Trophoblast cell (in vitro differentiated cells and primary cell): ENCODE data around the gene PDLIM5. TPM values are rescaled to one million over a fixed set of nuclear protein-coding genes. Genes with fewer than 3 reads are reported as not detected.
"Not testable (repeated sequence)": the region's sequence is repeated elsewhere in the genome, so short reads cannot be mapped to it uniquely, and the experiment has no call there.

ENCODE experiments used
- DNase-seq, 2 donors: peaks; one replicate each; pipeline ENCODE4 v3.0.0-alpha.2; 2016
- H2AFZ ChIP-seq: 2 replicates; pipeline ENCODE4 v1.6.1; 2013; ENCODE audit warnings: low read length, moderate library complexity, mild to moderate bottlenecking; ENCODE audit not compliant: insufficient read depth, poor library complexity
- H2AK5ac ChIP-seq: 2 replicates; pipeline ENCODE4 v1.6.1; 2013; ENCODE audit warnings: mild to moderate bottlenecking, low read length
- H2BK120ac ChIP-seq: 2 replicates; pipeline ENCODE4 v1.6.1; 2013; ENCODE audit warnings: low read length, mild to moderate bottlenecking, moderate library complexity; ENCODE audit not compliant: insufficient read depth, poor library complexity
- H2BK12ac ChIP-seq: 2 replicates; pipeline ENCODE4 v1.6.1; 2013; ENCODE audit warnings: mild to moderate bottlenecking, low read length, moderate library complexity
- H2BK5ac ChIP-seq: 2 replicates; pipeline ENCODE4 v1.6.1; 2013; ENCODE audit warnings: low read length, low read depth, moderate library complexity, mild to moderate bottlenecking; ENCODE audit not compliant: poor library complexity
- H3K14ac ChIP-seq: 2 replicates; pipeline ENCODE4 v1.6.1; 2013; ENCODE audit warnings: mild to moderate bottlenecking, low read length
- H3K18ac ChIP-seq: 2 replicates; pipeline ENCODE4 v1.6.1; 2013; ENCODE audit warnings: mild to moderate bottlenecking, low read length
- H3K23ac ChIP-seq: 2 replicates; pipeline ENCODE4 v1.6.1; 2013; ENCODE audit warnings: low read length
- H3K27ac ChIP-seq: 2 replicates; pipeline ENCODE4 v1.5.1; 2013; ENCODE audit warnings: low read depth, mild to moderate bottlenecking, inconsistent platforms, low read length, moderate library complexity
- H3K27me3 ChIP-seq: 2 replicates; pipeline ENCODE4 v1.6.1; 2013; ENCODE audit warnings: inconsistent platforms, mild to moderate bottlenecking, low read length, moderate library complexity; ENCODE audit not compliant: insufficient read depth
- H3K36me3 ChIP-seq, 2 experiments: 1 replicate in 1 of 2; 2 replicates in 1 of 2; pipeline ENCODE4 v1.6.1; 2013; ENCODE audit warnings: low read length in 2 of 2, mild to moderate bottlenecking in 2 of 2, moderate library complexity in 1 of 2; ENCODE audit not compliant: insufficient read depth in 2 of 2, control insufficient read depth in 1 of 2
- H3K4ac ChIP-seq: 2 replicates; pipeline ENCODE4 v1.6.1; 2013; ENCODE audit warnings: low read depth, mild to moderate bottlenecking, low read length, moderate library complexity
- H3K4me1 ChIP-seq, 2 experiments: 1 replicate in 1 of 2; 2 replicates in 1 of 2; pipeline ENCODE4 v1.6.1; 2013; ENCODE audit warnings: low read length in 2 of 2, mild to moderate bottlenecking in 2 of 2, moderate library complexity in 1 of 2; ENCODE audit not compliant: insufficient read depth in 2 of 2, control insufficient read depth in 1 of 2
- H3K4me2 ChIP-seq: 2 replicates; pipeline ENCODE4 v1.6.1; 2013; ENCODE audit warnings: inconsistent platforms, mild to moderate bottlenecking, low read length, moderate library complexity
- H3K4me3 ChIP-seq: 2 replicates; pipeline ENCODE4 v1.5.1; 2013; ENCODE audit warnings: mild to moderate bottlenecking, low read depth, low read length, inconsistent platforms
- H3K79me1 ChIP-seq: one replicate; pipeline ENCODE4 v1.6.1; 2013; ENCODE audit warnings: low read length
- H3K79me2 ChIP-seq: 2 replicates; pipeline ENCODE4 v1.6.1; 2013; ENCODE audit warnings: low read length, mild to moderate bottlenecking; ENCODE audit not compliant: control insufficient read depth, insufficient read depth, poor library complexity
- H3K9ac ChIP-seq: 2 replicates; pipeline ENCODE4 v1.6.1; 2013; ENCODE audit warnings: mild to moderate bottlenecking, low read length
- H3K9me3 ChIP-seq: 2 replicates; pipeline ENCODE4 v1.6.1; 2013; ENCODE audit warnings: low read depth, mild to moderate bottlenecking, control low read depth, inconsistent platforms, low read length; ENCODE audit not compliant: insufficient read depth
- H4K12ac ChIP-seq: 2 replicates; pipeline ENCODE4 v1.6.1; 2013; ENCODE audit warnings: low read depth, mild to moderate bottlenecking, low read length, moderate library complexity
- H4K8ac ChIP-seq: 2 replicates; pipeline ENCODE4 v1.6.1; 2013; ENCODE audit warnings: low read depth, mild to moderate bottlenecking, low read length, moderate library complexity
- H4K91ac ChIP-seq: one replicate; pipeline ENCODE4 v1.6.1; 2013; ENCODE audit warnings: low read depth, mild to moderate bottlenecking, low read length, moderate library complexity
- WGBS: extraction: QIAGEN DNeasy Blood & Tissue Kit; methylation state at CpG from one replicate; pipeline ENCODE4 v1.1.7; 2013; ENCODE audit warnings: missing lambda C conversion rate; ENCODE audit not compliant: insufficient read length, insufficient coverage; ENCODE audit errors: extremely low coverage; 5-methylcytosine and 5-hydroxymethylcytosine counted together
- polyA plus RNA-seq: library from polyadenylated mRNA; stranded (reverse); fragments of 200-250 nt; gene quantifications from 2 replicates; pipeline ENCODE4 v1.2.3, GENCODE V29; 2013

PDLIM5 gene
- 59.1 and 59.8 TPM in 2 replicates for polyA plus RNA-seq

DNA sequence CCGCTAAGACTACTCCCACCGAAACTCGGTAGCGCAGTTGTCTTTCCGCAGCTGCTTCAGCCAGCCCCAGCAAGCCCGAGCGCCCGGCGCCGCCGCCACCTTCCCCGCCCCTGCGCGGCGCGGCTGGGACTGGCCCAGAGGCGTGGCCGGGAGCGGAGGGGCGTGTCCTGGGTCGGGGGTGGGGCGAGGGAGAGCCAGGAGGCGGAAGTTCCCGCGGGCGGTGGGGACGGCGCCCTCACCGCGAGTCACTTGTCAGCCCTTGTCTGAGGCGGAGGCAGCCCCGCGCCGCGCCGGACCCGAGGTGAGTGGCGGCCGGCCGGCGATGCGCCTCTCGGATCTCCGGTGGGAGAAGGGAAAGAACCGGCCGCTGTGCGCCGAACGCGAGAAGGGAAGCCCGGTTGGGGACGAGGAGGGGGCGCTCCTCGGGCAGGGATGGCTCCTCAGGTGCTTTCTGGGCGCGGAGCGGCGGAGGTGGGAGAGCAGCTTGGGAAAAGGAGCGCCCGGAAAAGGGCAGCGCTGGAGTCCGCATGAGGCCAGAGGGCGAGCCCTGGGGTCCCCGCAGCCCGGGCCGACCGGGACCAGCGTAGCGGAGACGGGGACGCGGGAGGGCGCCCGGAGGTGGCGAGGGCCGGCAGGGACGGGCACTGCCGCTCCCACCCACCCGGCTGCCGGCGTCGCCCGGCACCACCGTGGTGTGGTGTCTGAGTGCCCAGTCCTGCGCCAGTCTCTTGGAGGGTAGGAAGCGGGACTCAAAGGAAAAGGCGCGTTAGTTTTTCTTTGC lies at the start of gene PDLIM5:
TSS of gene PDLIM5 (plus strand) at position 248 of the 781 bp plus-strand sequence. CDS start 3,347 bp downstream, outside the sequence.
- H3K4me3 ChIP-seq, result peak within 1 kb of the TSS; percentile 87
- peaks cover 4% of the 10 kb centered on the region in 2 experiments for H3K36me3 ChIP-seq
- H2AFZ ChIP-seq, result peak within 1 kb of the TSS; percentile 61
- H4K91ac ChIP-seq, result peak within 1 kb of the TSS; percentile 67
- H3K27ac ChIP-seq, result peak within 1 kb of the TSS; percentile 66
- H3K4me1 ChIP-seq, result no peaks in the 10 kb centered on the region
- H2AK5ac ChIP-seq, result peak within 1 kb of the TSS; percentile 50
- H3K23ac ChIP-seq, result no peak within 1 kb of the TSS
- peak within 1 kb of the TSS; percentile 18 for H3K4ac ChIP-seq
- peak within 1 kb of the TSS; percentile 80 for H2BK120ac ChIP-seq
- peak within 1 kb of the TSS; percentile 44 for H2BK5ac ChIP-seq
- H3K9ac ChIP-seq, result peak within 1 kb of the TSS; percentile 77
- peak within 1 kb of the TSS; percentile 69 for H4K8ac ChIP-seq
- H4K12ac ChIP-seq, result peak within 1 kb of the TSS; percentile 68
- DNase-seq, result peak; percentile 90 to 94
- peaks cover 5% of the 10 kb centered on the region for H3K79me2 ChIP-seq
- peak within 1 kb of the TSS; percentile 81 for H3K18ac ChIP-seq
- no peak within 1 kb of the TSS for H2BK12ac ChIP-seq
- H3K9me3 ChIP-seq, result no peaks in the 10 kb centered on the region
- no peaks in the 10 kb centered on the region for H3K27me3 ChIP-seq
- H3K79me1 ChIP-seq, result peaks cover 7% of the 10 kb centered on the region
- no CpG with 5 or more reads among the region's 88 CpGs for WGBS
- H3K4me2 ChIP-seq, result peak within 1 kb of the TSS; percentile 80
- peak within 1 kb of the TSS; percentile 91 for H3K14ac ChIP-seq

- H3K9me3 ChIP-seq, H2AFZ ChIP-seq, H3K9ac ChIP-seq, H3K27ac ChIP-seq, H2BK5ac ChIP-seq, H3K4ac ChIP-seq, H2BK120ac ChIP-seq, H3K18ac ChIP-seq, H3K79me1 ChIP-seq, H2BK12ac ChIP-seq, H4K91ac ChIP-seq, H3K14ac ChIP-seq, DNase-seq, H3K79me2 ChIP-seq, H3K36me3 ChIP-seq, H3K4me1 ChIP-seq, H4K12ac ChIP-seq, H3K4me2 ChIP-seq, H3K23ac ChIP-seq, H3K4me3 ChIP-seq, H3K27me3 ChIP-seq, H2AK5ac ChIP-seq, H4K8ac ChIP-seq: not testable (repeated sequence)
- WGBS, result no CpG with 5 or more reads among the region's 4 CpGs
Measured at GRCh38 chr4:94402439-94402838, 49.3 kb upstream of the PDLIM5 start.

GRCh38 chr4:94403751-94404150 lies 48.0 kb upstream of the PDLIM5 start:
- H3K14ac ChIP-seq, result no peak overlapping the region
- no peak overlapping the region for H3K4me3 ChIP-seq
- H4K12ac ChIP-seq, result no peak overlapping the region
- H2BK12ac ChIP-seq, result no peak overlapping the region
- H3K18ac ChIP-seq, result no peak overlapping the region
- peak overlapping the region; percentile 90 for H3K23ac ChIP-seq
- H2BK5ac ChIP-seq, result no peak overlapping the region
- peaks cover 0 to 2% of the 10 kb centered on the region in 2 experiments for H3K4me1 ChIP-seq
- H3K79me2 ChIP-seq, result no peaks in the 10 kb centered on the region
- H3K27me3 ChIP-seq, result no peaks in the 10 kb centered on the region
- no peak overlapping the region for H3K9ac ChIP-seq
- no peak overlapping the region for H2BK120ac ChIP-seq
- H3K4ac ChIP-seq, result no peak overlapping the region
- H4K8ac ChIP-seq, result no peak overlapping the region
- no peak overlapping the region for H2AFZ ChIP-seq
- no peak overlapping the region for H3K4me2 ChIP-seq
- no peak overlapping the region for H3K27ac ChIP-seq
- DNase-seq, result no peak
- no peaks in the 10 kb centered on the region for H3K79me1 ChIP-seq
- H4K91ac ChIP-seq, result no peak overlapping the region
- no peaks in the 10 kb centered on the region for H3K36me3 ChIP-seq
- H2AK5ac ChIP-seq, result no peak overlapping the region
- no peaks in the 10 kb centered on the region for H3K9me3 ChIP-seq

DNA sequence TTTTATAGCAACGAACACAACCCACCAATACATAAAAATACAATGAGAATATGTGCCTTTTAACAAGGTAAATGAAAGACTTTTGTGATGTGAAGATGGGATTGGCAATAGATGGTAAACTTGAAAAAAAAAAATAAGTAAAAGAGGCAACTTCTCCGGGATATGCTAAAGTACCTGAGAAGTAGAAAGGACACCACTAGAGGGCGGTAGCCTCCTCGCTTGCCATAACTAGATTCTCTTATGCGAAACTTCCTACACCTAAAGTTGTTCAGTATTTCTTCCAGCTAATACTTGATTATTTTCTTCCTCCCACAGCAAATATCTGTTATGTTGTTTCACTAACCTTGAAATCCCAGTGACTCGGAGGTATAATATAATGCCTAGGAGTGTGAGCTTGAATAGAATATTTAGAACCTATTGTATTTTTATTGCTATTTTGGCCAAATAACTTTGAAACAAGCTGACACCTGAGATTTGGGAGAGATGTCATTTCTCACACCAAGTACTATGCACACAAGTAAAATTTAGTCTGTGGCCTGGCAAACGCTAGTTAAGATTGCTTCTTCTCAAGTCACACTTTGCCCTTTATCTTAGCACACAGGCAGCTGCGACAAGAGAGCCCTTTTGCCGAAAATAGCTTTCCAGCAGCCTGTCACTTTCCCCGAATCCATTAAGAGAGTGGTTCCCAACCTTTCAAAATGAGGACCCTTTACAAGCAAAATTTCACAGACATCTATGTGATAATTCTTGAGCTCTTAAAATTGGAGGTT lies 44.9 kb upstream of the PDLIM5 start:
- Histone ChIP-seq H2BK12ac (no peak overlapping the region), H2AFZ (no peak overlapping the region), H3K79me1 (no peaks in the 10 kb centered on the region), H3K18ac (no peak overlapping the region), H2AK5ac (no peak overlapping the region), H2BK5ac (no peak overlapping the region), H3K36me3 (no peaks in the 10 kb centered on the region), H2BK120ac (no peak overlapping the region), H4K8ac (no peak overlapping the region), H4K12ac (no peak overlapping the region), H3K4me3 (no peak overlapping the region), H3K27me3 (no peaks in the 10 kb centered on the region), H3K79me2 (no peaks in the 10 kb centered on the region), H3K23ac (no peak overlapping the region), H3K4me2 (no peak overlapping the region), H3K14ac (no peak overlapping the region), H3K4me1 (peaks cover 0 to 2% of the 10 kb centered on the region in 2 experiments), H4K91ac (no peak overlapping the region), H3K27ac (no peak overlapping the region), H3K9ac (no peak overlapping the region), H3K4ac (no peak overlapping the region), H3K9me3 (no peaks in the 10 kb centered on the region)
- DNase-seq, result peak; percentile 85 to 95
- no CpG with 5 or more reads among the region's 10 CpGs for WGBS
